ENCODE data around the gene SELENON.

The SELENON gene

GRCh38 chr1:25799935-25800702, at the start of gene SELENON:
TSS of gene SELENON (plus strand) at chr1:25800193. CDS start at chr1:25800231, 38 bp downstream.
- no peak for DNase-seq

- no peak for DNase-seq
Observed at GRCh38 chr1:25750923-25751605, 48.9 kb upstream of the SELENON start.

- DNase-seq: no peak
Observed at GRCh38 chr1:25754470-25755181, 45.4 kb upstream of the SELENON start.

- DNase-seq: no peak
Observed at GRCh38 chr1:25755475-25756125, 44.4 kb upstream of the SELENON start.

GRCh38 chr1:25756215-25756614, 43.8 kb upstream of the SELENON start:
- DNase-seq: no peak

GRCh38 chr1:25757151-25757845, 42.7 kb upstream of the SELENON start:
- no peak for DNase-seq

- DNase-seq: no peak
Observed at GRCh38 chr1:25757846-25758185, 42.2 kb upstream of the SELENON start.

- no peak for DNase-seq
Observed at GRCh38 chr1:25758466-25759070, 41.4 kb upstream of the SELENON start.

GRCh38 chr1:25760122-25760719, 39.8 kb upstream of the SELENON start:
- DNase-seq: no peak

GRCh38 chr1:25760871-25761270, 39.1 kb upstream of the SELENON start:
- DNase-seq: no peak

GRCh38 chr1:25763493-25763892, 36.5 kb upstream of the SELENON start:
- no peak for DNase-seq

- DNase-seq: no peak
Observed at GRCh38 chr1:25765136-25765922, 34.7 kb upstream of the SELENON start.

- DNase-seq: no peak
Observed at GRCh38 chr1:25765923-25766589, 33.9 kb upstream of the SELENON start.

GRCh38 chr1:25766721-25767436, 33.1 kb upstream of the SELENON start:
- no peak for DNase-seq

- DNase-seq: no peak
Observed at GRCh38 chr1:25767437-25767770, 32.6 kb upstream of the SELENON start.

- DNase-seq: no peak
Observed at GRCh38 chr1:25768999-25769398, 31.0 kb upstream of the SELENON start.

- no peak for DNase-seq
Observed at GRCh38 chr1:25769625-25770383, 30.2 kb upstream of the SELENON start.

- DNase-seq: no peak
Observed at GRCh38 chr1:25770541-25771220, 29.3 kb upstream of the SELENON start.
